Kidney epithelial cell (primary cell): ENCODE data around the gene SPIRE2. TPM values are rescaled to one million over a fixed set of nuclear protein-coding genes. Genes with fewer than 3 reads are reported as not detected.

Experiments
- DNase-seq: peaks from one replicate; pipeline ENCODE4 v3.0.0-alpha.2; 2010; ENCODE audit warnings: low read depth
- H3K27me3 ChIP-seq: 2 replicates; pipeline ENCODE4 v1.6.0; 2011; ENCODE audit warnings: low read length; ENCODE audit not compliant: control insufficient read depth, insufficient read depth
- H3K36me3 ChIP-seq: 2 replicates; pipeline ENCODE4 v1.5.1; 2011; ENCODE audit warnings: low read length; ENCODE audit not compliant: control insufficient read depth, insufficient read depth
- H3K4me3 ChIP-seq: 2 replicates; pipeline ENCODE4 v1.5.1; 2011; ENCODE audit warnings: low read depth, mild to moderate bottlenecking, control low read depth, low read length
- total RNA-seq: library from RNA; depleted of rRNA; stranded (reverse); fragments of >200 nt; gene quantifications from 2 replicates; pipeline ENCODE4 v1.2.3, GENCODE V29; 2015
- TF ChIP-seq, protein P1 (sequence below): IDR thresholded peaks from 2 replicates; pipeline ENCODE4 v1.5.1; 2011; ENCODE audit warnings: mild to moderate bottlenecking, moderate library complexity, low read length, control low read depth, inconsistent platforms; ENCODE audit not compliant: insufficient read depth, poor library complexity, severe bottlenecking

SPIRE2 gene
- total RNA-seq, 1 donor from 2014 or later, result 1.4 TPM

DNA sequence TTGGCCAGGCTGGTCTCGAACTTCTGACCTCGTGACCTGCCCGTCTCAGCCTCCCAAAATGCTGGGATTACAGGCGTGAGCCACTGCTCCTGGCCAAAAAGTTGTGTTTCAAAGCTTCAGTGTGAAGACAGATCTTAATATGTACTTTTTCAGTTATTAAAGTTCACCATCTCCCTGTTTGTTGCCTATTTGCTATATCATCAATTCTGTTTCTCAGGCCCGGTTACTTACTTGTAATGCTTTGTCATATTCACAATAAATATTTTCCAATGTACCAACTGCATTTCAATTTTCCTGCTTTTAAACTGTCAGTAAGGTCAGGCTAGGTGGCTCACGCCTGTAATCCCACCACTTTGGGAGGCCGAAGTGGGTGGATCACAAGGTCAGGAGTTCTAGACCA lies 34.3 kb upstream of the SPIRE2 start:
- Histone ChIP-seq H3K4me3 (no peak overlapping the region), H3K27me3 (no peaks in the 10 kb centered on the region), H3K36me3 (peaks cover 4% of the 10 kb centered on the region)
- TF ChIP-seq, protein P1, sequence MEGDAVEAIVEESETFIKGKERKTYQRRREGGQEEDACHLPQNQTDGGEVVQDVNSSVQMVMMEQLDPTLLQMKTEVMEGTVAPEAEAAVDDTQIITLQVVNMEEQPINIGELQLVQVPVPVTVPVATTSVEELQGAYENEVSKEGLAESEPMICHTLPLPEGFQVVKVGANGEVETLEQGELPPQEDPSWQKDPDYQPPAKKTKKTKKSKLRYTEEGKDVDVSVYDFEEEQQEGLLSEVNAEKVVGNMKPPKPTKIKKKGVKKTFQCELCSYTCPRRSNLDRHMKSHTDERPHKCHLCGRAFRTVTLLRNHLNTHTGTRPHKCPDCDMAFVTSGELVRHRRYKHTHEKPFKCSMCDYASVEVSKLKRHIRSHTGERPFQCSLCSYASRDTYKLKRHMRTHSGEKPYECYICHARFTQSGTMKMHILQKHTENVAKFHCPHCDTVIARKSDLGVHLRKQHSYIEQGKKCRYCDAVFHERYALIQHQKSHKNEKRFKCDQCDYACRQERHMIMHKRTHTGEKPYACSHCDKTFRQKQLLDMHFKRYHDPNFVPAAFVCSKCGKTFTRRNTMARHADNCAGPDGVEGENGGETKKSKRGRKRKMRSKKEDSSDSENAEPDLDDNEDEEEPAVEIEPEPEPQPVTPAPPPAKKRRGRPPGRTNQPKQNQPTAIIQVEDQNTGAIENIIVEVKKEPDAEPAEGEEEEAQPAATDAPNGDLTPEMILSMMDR, result no peak
- no peak for DNase-seq

GRCh38 chr16:89795676-89796075 lies 32.6 kb upstream of the SPIRE2 start:
- Histone ChIP-seq H3K4me3 (no peak overlapping the region), H3K27me3 (no peaks in the 10 kb centered on the region), H3K36me3 (peaks cover 4% of the 10 kb centered on the region)
- no peak for DNase-seq
- TF ChIP-seq, protein P1, result no peak

- Histone ChIP-seq H3K27me3 (no peaks in the 10 kb centered on the region), H3K4me3 (no peak overlapping the region), H3K36me3 (peaks cover 4% of the 10 kb centered on the region)
- TF ChIP-seq, protein P1, result no peak
- DNase-seq, result no peak
Measured at GRCh38 chr16:89796104-89796503, 32.2 kb upstream of the SPIRE2 start.

GRCh38 chr16:89798126-89798525 lies 30.1 kb upstream of the SPIRE2 start:
- H3K4me3 ChIP-seq, result no peak overlapping the region
- peaks cover 2% of the 10 kb centered on the region for H3K36me3 ChIP-seq
- no peaks in the 10 kb centered on the region for H3K27me3 ChIP-seq
- TF ChIP-seq, protein P1, result no peak
- DNase-seq, result no peak

- no peak for DNase-seq
- Histone ChIP-seq H3K27me3 (no peaks in the 10 kb centered on the region), H3K4me3 (no peak overlapping the region), H3K36me3 (peaks cover 2% of the 10 kb centered on the region)
- TF ChIP-seq, protein P1, result no peak
Measured at GRCh38 chr16:89798832-89799370, 29.4 kb upstream of the SPIRE2 start.

DNA sequence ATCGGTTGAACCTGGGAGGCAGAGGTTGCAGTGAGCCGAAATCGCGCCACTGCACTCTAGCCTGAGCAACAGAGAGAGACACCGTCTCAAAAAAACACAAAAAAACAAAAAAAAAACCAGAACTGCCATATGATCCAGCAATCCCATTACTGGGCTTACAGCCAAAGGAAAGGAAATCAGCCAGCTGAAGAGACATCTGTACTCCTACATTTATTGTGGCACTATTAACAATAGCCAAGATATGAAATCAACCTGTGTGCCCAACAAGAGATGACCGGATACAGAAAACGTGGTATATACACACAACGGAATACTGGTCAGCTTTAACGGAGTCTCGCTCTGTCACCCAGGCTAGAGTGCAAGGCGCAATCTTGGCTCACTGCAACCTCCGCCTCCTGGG lies 26.5 kb upstream of the SPIRE2 start:
- H3K4me3 ChIP-seq, result no peak overlapping the region
- no peaks in the 10 kb centered on the region for H3K27me3 ChIP-seq
- DNase-seq, result no peak
- TF ChIP-seq, protein P1, result no peak
- no peaks in the 10 kb centered on the region for H3K36me3 ChIP-seq
